ENCODE measurements around the gene TRPV6. TPM values are rescaled to one million over a fixed set of nuclear protein-coding genes. Genes with fewer than 3 reads are reported as not detected.

The TRPV6 gene
- total RNA-seq, 6 experiments from 2014 or later, result 0.06 to 1.5 (median 0.75) TPM

- intact Hi-C loops (cut with DNase I), result no loop called here
- DNase-seq (no peak), ATAC-seq (no peak)
- no peaks in the 10 kb centered on the region for H3K4me1 ChIP-seq
- H3K4me3 ChIP-seq, result no peak overlapping the region
- TF ChIP-seq CTCF (IDR thresholded peaks at IDR 0.05), result no peak
- TF ChIP-seq POLR2A (IDR thresholded peaks at IDR 0.05), result no peak
- WGBS (ENCODE audit: insufficient coverage, low coverage, low lambda C conversion rate, missing lambda C conversion rate), result 73% methylated on average over 5 of the region's 7 CpGs
- H3K27me3 ChIP-seq, result no peaks in the 10 kb centered on the region
- H3K27ac ChIP-seq, result no peak overlapping the region
- H3K36me3 ChIP-seq, result no peaks in the 10 kb centered on the region
- H3K9me3 ChIP-seq, result no peaks in the 10 kb centered on the region
Measured at GRCh38 chr7:142862786-142863400, 22.7 kb downstream of the TRPV6 start.

- H3K9me3 ChIP-seq, result no peaks in the 10 kb centered on the region
- intact Hi-C loops (cut with DNase I), result no loop called here
- DNase-seq (no peak), ATAC-seq (no peak)
- H3K4me1 ChIP-seq, result no peaks in the 10 kb centered on the region
- WGBS (ENCODE audit: insufficient coverage, low coverage, low lambda C conversion rate, missing lambda C conversion rate), result 83% methylated on average over 2 of the region's 4 CpGs
- H3K36me3 ChIP-seq, result no peaks in the 10 kb centered on the region
- H3K4me3 ChIP-seq, result no peak overlapping the region
- TF ChIP-seq POLR2A (IDR thresholded peaks at IDR 0.05) (no peak), CTCF (IDR thresholded peaks at IDR 0.05) (no peak)
- H3K27ac ChIP-seq, result no peak overlapping the region
- H3K27me3 ChIP-seq, result no peaks in the 10 kb centered on the region
Measured at GRCh38 chr7:142862351-142862750, 23.2 kb downstream of the TRPV6 start.

GRCh38 chr7:142860968-142861367 is 24.6 kb downstream of the TRPV6 start:
- TF ChIP-seq POLR2A (IDR thresholded peaks at IDR 0.05), result no peak
- TF ChIP-seq CTCF (IDR thresholded peaks at IDR 0.05), result no peak
- WGBS (ENCODE audit: insufficient coverage, low coverage, low lambda C conversion rate, missing lambda C conversion rate), result 61% methylated on average over 3 of the region's 3 CpGs
- no peaks in the 10 kb centered on the region for H3K9me3 ChIP-seq
- H3K4me1 ChIP-seq, result peaks cover 0 to 1% (median 0%) of the 10 kb centered on the region in 4 donors
- H3K27ac ChIP-seq, result no peak overlapping the region
- no peak for DNase-seq
- H3K36me3 ChIP-seq, result no peaks in the 10 kb centered on the region
- ATAC-seq, result no peak
- no peak overlapping the region for H3K4me3 ChIP-seq
- intact Hi-C loops (cut with DNase I), result no loop called here
- H3K27me3 ChIP-seq, result no peaks in the 10 kb centered on the region

GRCh38 chr7:142859829-142860228 is 25.7 kb downstream of the TRPV6 start:
- WGBS (ENCODE audit: insufficient coverage, low coverage, low lambda C conversion rate, missing lambda C conversion rate), result 56% methylated on average over 5 of the region's 5 CpGs
- Histone ChIP-seq H3K4me1 (peaks cover 0 to 9% (median 3%) of the 10 kb centered on the region in 4 donors), H3K27ac (no peak overlapping the region), H3K9me3 (no peaks in the 10 kb centered on the region), H3K27me3 (no peaks in the 10 kb centered on the region), H3K36me3 (no peaks in the 10 kb centered on the region), H3K4me3 (no peak overlapping the region)
- intact Hi-C loops (cut with DNase I), result no loop called here
- TF ChIP-seq CTCF (IDR thresholded peaks at IDR 0.05) (no peak), POLR2A (IDR thresholded peaks at IDR 0.05) (no peak)
- DNase-seq (no peak), ATAC-seq (no peak)

- intact Hi-C loops (cut with DNase I), result no loop called here
- Histone ChIP-seq H3K36me3 (no peaks in the 10 kb centered on the region), H3K9me3 (no peaks in the 10 kb centered on the region), H3K27ac (no peak overlapping the region), H3K27me3 (no peaks in the 10 kb centered on the region), H3K4me1 (peaks cover 0 to 9% (median 3%) of the 10 kb centered on the region in 4 donors), H3K4me3 (no peak overlapping the region)
- TF ChIP-seq POLR2A (IDR thresholded peaks at IDR 0.05), result no peak
- no peak for TF ChIP-seq CTCF (IDR thresholded peaks at IDR 0.05)
- DNase-seq (no peak), ATAC-seq (no peak)
Measured at GRCh38 chr7:142859411-142859810, 26.1 kb downstream of the TRPV6 start.
